SK-N-MC (cell line): ENCODE data around the gene GJA5.
"Not testable (repeated sequence)": the region's sequence is repeated elsewhere in the genome, so short reads cannot be mapped to it uniquely, and the experiment has no call there.

Experiments used
- EZH2 ChIP-seq: fragments of 200-600 bp; sonication (generic); IDR thresholded peaks from one replicate; pipeline ENCODE4 v1.6.1; 2017; ENCODE audit warnings: antibody characterized with exemption
- FOXP2 ChIP-seq: optimal IDR thresholded peaks from 2 replicates; pipeline ENCODE3; 2011; ENCODE audit warnings: mild to moderate bottlenecking, moderate library complexity; ENCODE audit not compliant: insufficient read depth; ENCODE audit errors: extremely low read length, control extremely low read depth
- POLR2AphosphoS5 ChIP-seq: IDR thresholded peaks from 2 replicates; pipeline ENCODE4 v1.6.1; 2012; ENCODE audit warnings: mild to moderate bottlenecking, low read depth, low read length, borderline replicate concordance

DNA sequence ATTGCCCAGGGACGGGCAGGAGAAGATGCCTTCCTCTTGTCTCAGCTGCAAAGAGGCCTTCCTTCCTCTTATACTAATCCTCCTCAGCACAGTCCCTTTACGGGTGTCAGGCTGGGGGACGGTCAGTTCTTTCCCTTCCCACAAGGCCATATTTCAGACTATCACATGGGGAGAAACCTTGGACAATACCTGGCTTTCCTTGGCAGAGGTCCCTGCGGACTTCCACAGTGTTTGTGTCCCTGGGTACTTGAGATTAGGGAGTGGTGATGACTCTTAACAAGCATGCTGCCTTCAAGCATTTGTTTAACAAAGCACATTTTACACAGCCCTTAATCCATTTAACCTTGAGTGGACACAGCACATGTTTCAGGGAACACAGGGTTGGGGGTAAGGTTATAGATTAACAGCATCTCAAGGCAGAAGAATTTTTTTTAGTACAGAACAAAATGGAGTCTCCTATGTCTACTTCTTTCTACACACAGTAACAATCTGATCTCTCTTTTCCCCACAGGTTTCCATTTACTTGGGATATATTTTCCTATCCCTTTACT, 26.0 kb downstream of the GJA5 start:
- not testable (repeated sequence) for TF ChIP-seq EZH2, POLR2AphosphoS5, FOXP2
